Activated naive CD4-positive, alpha-beta T cell treated with anti-CD3 and anti-CD28 coated beads, Interleukin-2, amount 50 U/mL, for 24 hours (primary cell): ENCODE data around the gene ACTL6B.
"Not testable (repeated sequence)": the region's sequence is repeated elsewhere in the genome, so short reads cannot be mapped to it uniquely, and the experiment has no call there.

Experiments
- H3K27ac Mint-ChIP-seq: one replicate; pipeline ENCODE4 v1.8.0; 2021; ENCODE audit warnings: mild to moderate bottlenecking, mixed read lengths
- H3K27me3 Mint-ChIP-seq: one replicate; pipeline ENCODE4 v1.8.0; 2021; ENCODE audit warnings: mixed read lengths
- H3K36me3 Mint-ChIP-seq: one replicate; pipeline ENCODE4 v1.8.0; 2021; ENCODE audit warnings: mixed read lengths
- H3K4me1 Mint-ChIP-seq: one replicate; pipeline ENCODE4 v1.8.0; 2021; ENCODE audit warnings: mixed read lengths
- H3K4me3 Mint-ChIP-seq: one replicate; pipeline ENCODE4 v1.8.0; 2021; ENCODE audit warnings: mild to moderate bottlenecking, mixed read lengths
- H3K9me3 Mint-ChIP-seq: one replicate; pipeline ENCODE4 v1.8.0; 2021; ENCODE audit warnings: mixed read lengths

Gene ACTL6B

DNA sequence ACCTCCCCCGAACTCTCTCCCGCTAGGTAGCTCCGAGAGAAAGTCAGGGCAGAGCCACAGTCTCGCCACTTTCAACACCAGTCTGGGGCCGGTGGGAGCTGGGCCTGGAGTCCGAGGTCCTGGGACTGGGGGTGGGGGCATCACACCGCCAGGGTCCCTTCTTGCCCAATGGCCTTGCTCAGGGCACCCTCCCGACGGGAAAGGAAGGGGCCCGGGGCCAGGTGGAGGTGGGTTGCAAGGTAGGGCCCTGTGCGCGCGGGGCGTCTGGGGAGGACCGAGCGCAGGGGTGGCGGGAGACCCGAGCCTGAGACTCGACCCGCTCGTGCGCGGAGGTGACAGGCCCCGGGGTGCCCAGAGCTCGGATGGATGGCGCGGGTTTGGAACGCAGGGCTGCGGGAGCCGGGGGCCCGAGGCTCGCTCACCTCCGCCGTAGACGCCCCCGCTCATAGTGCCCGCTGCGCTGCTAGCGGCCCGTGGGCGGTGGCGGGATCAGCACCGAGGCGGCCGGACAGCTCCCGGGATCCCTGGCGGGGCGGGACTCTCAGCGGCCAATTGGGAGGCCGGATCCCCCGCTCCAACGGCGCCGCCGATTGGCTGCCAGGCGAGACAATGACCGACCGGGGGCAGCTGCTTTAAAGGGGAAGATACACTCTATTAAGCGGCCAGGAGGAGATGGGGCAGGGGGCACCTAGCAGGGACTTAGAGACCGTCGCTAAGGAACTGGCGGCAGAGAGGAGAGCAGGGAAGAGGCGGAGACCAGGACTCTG is at the start of gene ACTL6B:
Gene ACTL6B, minus strand, starts transcription at position 541 of the 767 bp plus-strand sequence. Its CDS starts 94 bp downstream, at position 447.
- Mint-ChIP-seq H3K27me3 (peaks cover 29% of the 10 kb centered on the region), H3K9me3 (no peaks in the 10 kb centered on the region), H3K4me3 (no peak within 1 kb of the TSS)

GRCh38 chr7:100705320-100705752 is 49.1 kb upstream of the ACTL6B start:
- Mint-ChIP-seq H3K9me3 (no peaks in the 10 kb centered on the region), H3K27ac (peak overlapping the region; percentile 96), H3K4me3 (peak overlapping the region; percentile 98)

More for the DNA sequence above, at the start of gene ACTL6B:
- H3K36me3 Mint-ChIP-seq: no peaks in the 10 kb centered on the region
- no peak within 1 kb of the TSS for H3K27ac Mint-ChIP-seq
- peaks cover 5% of the 10 kb centered on the region for H3K4me1 Mint-ChIP-seq

GRCh38 chr7:100701089-100701488 is 44.8 kb upstream of the ACTL6B start:
- not testable (repeated sequence) for H3K4me3 Mint-ChIP-seq, H3K27me3 Mint-ChIP-seq, H3K9me3 Mint-ChIP-seq, H3K27ac Mint-ChIP-seq, H3K4me1 Mint-ChIP-seq, H3K36me3 Mint-ChIP-seq

More at GRCh38 chr7:100705320-100705752, 49.1 kb upstream of the ACTL6B start:
- Mint-ChIP-seq H3K27me3 (no peaks in the 10 kb centered on the region), H3K36me3 (no peaks in the 10 kb centered on the region), H3K4me1 (peaks cover 11% of the 10 kb centered on the region)

DNA sequence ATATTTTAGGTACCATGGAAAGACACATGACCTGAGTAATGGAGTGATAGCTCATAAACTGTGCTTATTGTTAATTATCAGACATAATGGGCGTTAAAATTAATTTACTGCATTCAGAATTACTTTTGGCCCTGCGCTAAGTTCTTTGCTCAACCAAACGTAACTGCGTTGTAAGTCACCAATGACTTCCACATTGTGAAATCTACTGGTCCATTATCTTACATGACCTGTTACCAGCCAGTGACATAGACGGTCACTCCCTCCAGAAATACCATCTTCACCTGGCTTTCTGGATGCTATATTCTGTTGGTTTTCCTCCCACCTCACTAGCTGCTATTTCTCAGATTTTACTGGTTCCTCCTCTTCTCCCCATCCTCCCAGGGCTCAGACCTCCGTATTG is 42.8 kb upstream of the ACTL6B start:
- no peak overlapping the region for H3K4me3 Mint-ChIP-seq
- no peaks in the 10 kb centered on the region for H3K27me3 Mint-ChIP-seq
- no peaks in the 10 kb centered on the region for H3K36me3 Mint-ChIP-seq
- H3K27ac Mint-ChIP-seq: no peak overlapping the region
- peaks cover 13% of the 10 kb centered on the region for H3K4me1 Mint-ChIP-seq
- no peaks in the 10 kb centered on the region for H3K9me3 Mint-ChIP-seq

GRCh38 chr7:100696123-100696521 is 39.9 kb upstream of the ACTL6B start:
- Mint-ChIP-seq H3K27me3 (no peaks in the 10 kb centered on the region), H3K4me3 (peak overlapping the region; percentile 81), H3K4me1 (peaks cover 32% of the 10 kb centered on the region), H3K9me3 (no peaks in the 10 kb centered on the region), H3K36me3 (peaks cover 4% of the 10 kb centered on the region), H3K27ac (no peak overlapping the region)

- H3K4me1 Mint-ChIP-seq: peaks cover 39% of the 10 kb centered on the region
- H3K27me3 Mint-ChIP-seq: no peaks in the 10 kb centered on the region
- no peaks in the 10 kb centered on the region for H3K9me3 Mint-ChIP-seq
- H3K36me3 Mint-ChIP-seq: peaks cover 4% of the 10 kb centered on the region
- H3K27ac Mint-ChIP-seq: peak within 1 kb of the TSS; percentile 97
- peak within 1 kb of the TSS; percentile 99 for H3K4me3 Mint-ChIP-seq
Observed at GRCh38 chr7:100694098-100694745, 38.0 kb upstream of the ACTL6B start, which contains the start of gene GIGYF1. Gene GIGYF1, minus strand, starts transcription at chr7:100694250. Its CDS starts 6,012 bp downstream, at chr7:100688238.

GRCh38 chr7:100693312-100694097 is 37.3 kb upstream of the ACTL6B start:
- H3K27ac Mint-ChIP-seq: peak overlapping the region; percentile 97
- peaks cover 4% of the 10 kb centered on the region for H3K36me3 Mint-ChIP-seq
- peaks cover 46% of the 10 kb centered on the region for H3K4me1 Mint-ChIP-seq

DNA sequence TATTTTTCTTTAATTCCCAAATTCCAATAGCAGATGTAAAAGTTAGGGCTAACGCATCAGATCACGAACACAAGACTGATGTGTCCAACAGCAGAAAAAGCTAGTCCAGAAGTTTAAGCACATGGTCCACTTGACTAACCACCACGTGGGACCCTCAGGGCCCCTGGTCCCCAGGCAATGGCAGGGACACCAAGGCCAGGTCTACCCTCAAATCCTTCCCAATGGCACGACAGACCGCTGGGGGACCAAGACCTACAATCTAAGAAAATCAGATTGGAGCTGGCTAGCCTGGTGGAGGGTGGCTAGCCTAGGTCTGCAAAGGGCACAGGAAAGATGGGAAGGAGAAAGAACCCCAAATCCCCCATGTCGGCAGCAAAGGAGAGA is 36.3 kb upstream of the ACTL6B start:
- H3K4me3 Mint-ChIP-seq: peak overlapping the region; percentile 99
- peaks cover 47% of the 10 kb centered on the region for H3K4me1 Mint-ChIP-seq
- peak overlapping the region; percentile 97 for H3K27ac Mint-ChIP-seq
- no peaks in the 10 kb centered on the region for H3K27me3 Mint-ChIP-seq
- peaks cover 4% of the 10 kb centered on the region for H3K36me3 Mint-ChIP-seq
- no peaks in the 10 kb centered on the region for H3K9me3 Mint-ChIP-seq

More at GRCh38 chr7:100693312-100694097, 37.3 kb upstream of the ACTL6B start:
- peak overlapping the region; percentile 99 for H3K4me3 Mint-ChIP-seq
- no peaks in the 10 kb centered on the region for H3K9me3 Mint-ChIP-seq
- H3K27me3 Mint-ChIP-seq: no peaks in the 10 kb centered on the region

GRCh38 chr7:100691676-100692577 is 35.7 kb upstream of the ACTL6B start:
- peaks cover 4% of the 10 kb centered on the region for H3K36me3 Mint-ChIP-seq
- peak overlapping the region; percentile 99 for H3K4me3 Mint-ChIP-seq
- H3K9me3 Mint-ChIP-seq: no peaks in the 10 kb centered on the region
- peaks cover 47% of the 10 kb centered on the region for H3K4me1 Mint-ChIP-seq
- peak overlapping the region; percentile 97 for H3K27ac Mint-ChIP-seq
- no peaks in the 10 kb centered on the region for H3K27me3 Mint-ChIP-seq

DNA sequence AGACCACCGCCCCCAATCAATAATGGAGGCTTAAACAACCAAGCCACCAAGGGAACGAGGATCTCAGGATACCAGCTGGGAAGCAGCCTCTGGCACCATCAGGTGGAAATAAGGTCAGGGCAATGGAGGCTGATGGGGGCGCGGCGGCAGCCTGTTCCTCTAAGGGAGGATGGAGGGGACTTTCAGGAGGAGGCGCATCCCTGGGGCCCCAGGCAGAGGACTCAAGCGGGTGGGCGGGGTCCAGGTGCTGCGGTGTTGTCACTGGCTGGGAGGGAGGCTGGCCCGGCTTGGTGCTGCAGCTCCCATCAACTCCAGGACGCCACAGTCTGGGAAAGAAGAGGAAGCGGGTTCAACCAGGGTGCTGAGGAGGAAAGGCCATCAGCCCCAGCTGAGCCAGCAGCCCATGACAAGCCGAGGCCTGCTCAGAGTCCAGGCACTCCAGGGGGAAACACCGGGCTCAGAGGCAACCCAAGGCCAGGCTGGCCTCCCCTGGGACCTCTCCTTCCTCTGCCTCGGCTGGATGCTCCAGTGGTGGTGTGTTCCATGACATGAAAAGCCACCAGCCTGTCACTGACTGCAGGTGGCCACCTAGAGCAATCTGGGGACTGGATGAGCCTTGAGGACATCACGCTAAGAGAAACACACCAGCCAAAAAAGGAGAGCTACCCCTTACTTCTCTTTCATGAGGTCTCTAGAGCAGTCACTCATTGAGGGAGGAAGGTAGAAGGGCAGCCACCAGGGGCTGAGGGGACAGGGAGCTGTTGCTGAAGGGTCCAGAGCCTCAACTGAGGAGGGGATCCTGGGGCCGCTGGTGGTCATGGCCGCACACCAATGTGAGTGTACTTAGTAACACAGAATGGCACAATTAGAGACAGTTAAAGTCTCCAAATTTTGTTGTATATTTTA is 33.2 kb upstream of the ACTL6B start:
- no peaks in the 10 kb centered on the region for H3K9me3 Mint-ChIP-seq
- peaks cover 34% of the 10 kb centered on the region for H3K4me1 Mint-ChIP-seq
- no peak overlapping the region for H3K27ac Mint-ChIP-seq
- no peak overlapping the region for H3K4me3 Mint-ChIP-seq
- no peaks in the 10 kb centered on the region for H3K27me3 Mint-ChIP-seq
- peaks cover 4% of the 10 kb centered on the region for H3K36me3 Mint-ChIP-seq

GRCh38 chr7:100688326-100688860 is 32.1 kb upstream of the ACTL6B start:
- no peak overlapping the region for H3K27ac Mint-ChIP-seq
- H3K4me3 Mint-ChIP-seq: peak overlapping the region; percentile 3
- no peaks in the 10 kb centered on the region for H3K9me3 Mint-ChIP-seq
- peaks cover 34% of the 10 kb centered on the region for H3K4me1 Mint-ChIP-seq
- no peaks in the 10 kb centered on the region for H3K27me3 Mint-ChIP-seq
- peaks cover 4% of the 10 kb centered on the region for H3K36me3 Mint-ChIP-seq

DNA sequence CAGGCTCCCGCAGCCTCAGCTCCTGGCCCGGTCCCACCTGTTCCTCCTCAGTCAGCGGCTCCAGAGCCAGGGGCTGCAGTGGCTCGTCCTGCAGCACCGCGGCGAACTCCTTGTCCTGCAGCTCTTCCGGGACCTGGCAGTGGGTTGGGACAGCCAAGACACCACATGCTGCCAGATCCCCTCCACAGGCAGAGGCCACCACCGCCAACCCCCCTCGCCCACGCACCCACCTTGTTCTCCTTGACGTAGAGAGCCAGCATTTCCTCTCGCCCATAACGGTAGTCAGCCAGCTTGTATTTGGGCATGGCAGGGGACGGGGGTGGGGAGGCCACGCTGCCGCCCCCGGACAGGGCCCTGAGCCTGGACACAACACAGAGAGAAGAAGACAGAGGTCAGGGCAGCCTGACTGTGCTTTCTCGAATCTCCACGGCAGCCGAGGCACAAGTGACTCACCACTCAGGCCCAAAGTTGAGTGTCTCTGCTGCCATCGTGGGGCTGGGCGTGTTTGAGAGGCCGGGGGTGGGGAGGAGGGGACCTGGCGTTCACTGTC is 31.6 kb upstream of the ACTL6B start:
- peaks cover 29% of the 10 kb centered on the region for H3K4me1 Mint-ChIP-seq
- H3K4me3 Mint-ChIP-seq: no peak overlapping the region
- H3K36me3 Mint-ChIP-seq: no peaks in the 10 kb centered on the region
- no peaks in the 10 kb centered on the region for H3K27me3 Mint-ChIP-seq
- H3K9me3 Mint-ChIP-seq: no peaks in the 10 kb centered on the region
- no peak overlapping the region for H3K27ac Mint-ChIP-seq

DNA sequence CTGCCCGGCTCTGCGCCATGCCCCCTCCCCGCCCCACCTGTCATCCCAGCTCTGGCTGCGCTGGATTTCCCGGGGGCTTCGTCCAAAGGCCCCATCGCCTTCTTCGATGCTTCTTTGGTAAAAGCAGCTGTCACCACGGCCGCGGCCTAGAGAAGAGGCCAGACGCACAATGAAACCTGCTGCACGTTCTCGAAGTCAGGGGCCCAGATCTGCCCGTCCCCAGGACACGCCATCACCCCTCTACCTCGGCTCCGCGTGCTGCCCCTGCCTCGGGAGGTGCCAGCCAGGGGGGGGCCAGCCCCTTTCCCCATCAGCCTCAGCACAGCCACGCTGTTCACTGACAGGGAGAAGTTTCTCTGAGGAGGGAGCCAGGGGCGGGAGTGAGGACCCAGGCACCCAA is 31.0 kb upstream of the ACTL6B start:
- H3K36me3 Mint-ChIP-seq: no peaks in the 10 kb centered on the region
- no peaks in the 10 kb centered on the region for H3K9me3 Mint-ChIP-seq
- H3K4me1 Mint-ChIP-seq: peaks cover 24% of the 10 kb centered on the region
- H3K27ac Mint-ChIP-seq: no peak overlapping the region
- H3K27me3 Mint-ChIP-seq: no peaks in the 10 kb centered on the region
- H3K4me3 Mint-ChIP-seq: no peak overlapping the region
